ENCODE results near the gene UPB1. TPM values are rescaled to one million over a fixed set of nuclear protein-coding genes. Genes with fewer than 3 reads are reported as not detected.

The UPB1 gene
- total RNA-seq (3.5 TPM), polyA plus RNA-seq (6.3 TPM)
- long read RNA-seq, donor 1: 0 reads
- long read RNA-seq, donor 2, partial matches to known transcripts: 0 of 1 reads
- long read RNA-seq, donor 2, other reads (novel, unspliced or antisense): 0 of 1 reads
- long read RNA-seq, donor 3: 0 reads
- long read RNA-seq, donor 4: 0 reads
- long read RNA-seq, donor 5, partial matches to known transcripts: 10 of 10 reads
- long read RNA-seq, donor 5, other reads (novel, unspliced or antisense): 0 of 10 reads
- long read RNA-seq, donor 6: 0 reads
- long read RNA-seq, donor 7: 0 reads
- long read RNA-seq, donor 8: 0 reads
- long read RNA-seq, donor 9, partial matches to known transcripts: 5 of 5 reads
- long read RNA-seq, donor 9, other reads (novel, unspliced or antisense): 0 of 5 reads
- long read RNA-seq, donor 10: 0 reads

GRCh38 chr22:24494528-24495364, at the start of gene UPB1:
Gene UPB1, plus strand, starts transcription at chr22:24495332. Its CDS starts 72 bp downstream, at chr22:24495404.
- Histone ChIP-seq H3K27ac (ENCODE audit: low read depth in 1 of 2, low read length in 1 of 2) (no peak within 1 kb of the TSS), H3K27me3 (ENCODE audit: control insufficient read depth in 2 of 2, insufficient read depth in 1 of 2, low read length in 1 of 2) (peaks cover 27 to 40% of the 10 kb centered on the region in 2 donors), H3K4me3 (ENCODE audit: low read length in 2 of 2) (peak within 1 kb of the TSS in 1 of 2 donors; percentile 13), H3K4me1 (ENCODE audit: control insufficient read depth in 2 of 2, insufficient read depth in 2 of 2, low read length in 2 of 2) (peaks cover 35 to 48% of the 10 kb centered on the region in 2 donors), H3K36me3 (ENCODE audit: control insufficient read depth in 2 of 2, insufficient read depth in 2 of 2, low read length in 1 of 2) (peaks cover 0 to 3% of the 10 kb centered on the region in 2 donors), H3K9me3 (ENCODE audit: control insufficient read depth in 2 of 2, insufficient read depth in 1 of 2, low read length in 1 of 2) (peaks cover 4 to 16% of the 10 kb centered on the region in 2 donors)
- 40% methylated on average over 76 of the region's 76 CpGs for WGBS
- peak in 1 of 9 donors; percentile 16 for DNase-seq (ENCODE audit: low read depth in 6 of 9, low spot score in 9 of 9)

GRCh38 chr22:24445481-24446259, 49.5 kb upstream of the UPB1 start:
- Histone ChIP-seq H3K9me3 (ENCODE audit: control insufficient read depth in 2 of 2, insufficient read depth in 1 of 2, low read length in 1 of 2) (peaks cover 0 to 14% of the 10 kb centered on the region in 2 donors), H3K36me3 (ENCODE audit: control insufficient read depth in 2 of 2, insufficient read depth in 2 of 2, low read length in 1 of 2) (peaks cover 57 to 60% of the 10 kb centered on the region in 2 donors), H3K27ac (ENCODE audit: low read depth in 1 of 2, low read length in 1 of 2) (no peak overlapping the region), H3K4me1 (ENCODE audit: control insufficient read depth in 2 of 2, insufficient read depth in 2 of 2, low read length in 2 of 2) (peaks cover 17 to 62% of the 10 kb centered on the region in 2 donors), H3K4me3 (ENCODE audit: low read length in 2 of 2) (no peak overlapping the region), H3K27me3 (ENCODE audit: control insufficient read depth in 2 of 2, insufficient read depth in 1 of 2, low read length in 1 of 2) (no peaks in the 10 kb centered on the region)
- 93% methylated on average over 11 of the region's 11 CpGs for whole genome bisulfite sequencing
- no peak for DNase-seq (ENCODE audit: low read depth in 6 of 9, low spot score in 9 of 9)

GRCh38 chr22:24446260-24446611, 48.9 kb upstream of the UPB1 start:
- Histone ChIP-seq H3K4me3 (ENCODE audit: low read length in 2 of 2) (no peak overlapping the region), H3K27me3 (ENCODE audit: control insufficient read depth in 2 of 2, insufficient read depth in 1 of 2, low read length in 1 of 2) (no peaks in the 10 kb centered on the region), H3K9me3 (ENCODE audit: control insufficient read depth in 2 of 2, insufficient read depth in 1 of 2, low read length in 1 of 2) (peaks cover 0 to 17% of the 10 kb centered on the region in 2 donors), H3K36me3 (ENCODE audit: control insufficient read depth in 2 of 2, insufficient read depth in 2 of 2, low read length in 1 of 2) (peaks cover 51 to 55% of the 10 kb centered on the region in 2 donors), H3K27ac (ENCODE audit: low read depth in 1 of 2, low read length in 1 of 2) (no peak overlapping the region), H3K4me1 (ENCODE audit: control insufficient read depth in 2 of 2, insufficient read depth in 2 of 2, low read length in 2 of 2) (peaks cover 11 to 60% of the 10 kb centered on the region in 2 donors)
- WGBS: 97% methylated on average over 3 of the region's 3 CpGs
- no peak for DNase-seq (ENCODE audit: low read depth in 6 of 9, low spot score in 9 of 9)

GRCh38 chr22:24450610-24451009, 44.5 kb upstream of the UPB1 start:
- peaks cover 8 to 14% of the 10 kb centered on the region in 2 donors for H3K36me3 ChIP-seq (ENCODE audit: control insufficient read depth in 2 of 2, insufficient read depth in 2 of 2, low read length in 1 of 2)
- H3K9me3 ChIP-seq (ENCODE audit: control insufficient read depth in 2 of 2, insufficient read depth in 1 of 2, low read length in 1 of 2): peaks cover 0 to 9% of the 10 kb centered on the region in 2 donors
- peaks cover 6 to 32% of the 10 kb centered on the region in 2 donors for H3K4me1 ChIP-seq (ENCODE audit: control insufficient read depth in 2 of 2, insufficient read depth in 2 of 2, low read length in 2 of 2)
- WGBS: 48% methylated on average over 1 of the region's 1 CpG
- H3K4me3 ChIP-seq (ENCODE audit: low read length in 2 of 2): no peak overlapping the region
- H3K27ac ChIP-seq (ENCODE audit: low read depth in 1 of 2, low read length in 1 of 2): peak overlapping the region in 1 of 2 donors; percentile 56
- H3K27me3 ChIP-seq (ENCODE audit: control insufficient read depth in 2 of 2, insufficient read depth in 1 of 2, low read length in 1 of 2): no peaks in the 10 kb centered on the region
- DNase-seq (ENCODE audit: low read depth in 6 of 9, low spot score in 9 of 9): peak in 1 of 9 donors; percentile 49

GRCh38 chr22:24451162-24451561, 44.0 kb upstream of the UPB1 start:
- Histone ChIP-seq H3K9me3 (ENCODE audit: control insufficient read depth in 2 of 2, insufficient read depth in 1 of 2, low read length in 1 of 2) (peaks cover 0 to 9% of the 10 kb centered on the region in 2 donors), H3K36me3 (ENCODE audit: control insufficient read depth in 2 of 2, insufficient read depth in 2 of 2, low read length in 1 of 2) (peaks cover 4 to 9% of the 10 kb centered on the region in 2 donors), H3K27me3 (ENCODE audit: control insufficient read depth in 2 of 2, insufficient read depth in 1 of 2, low read length in 1 of 2) (no peaks in the 10 kb centered on the region), H3K27ac (ENCODE audit: low read depth in 1 of 2, low read length in 1 of 2) (no peak overlapping the region), H3K4me3 (ENCODE audit: low read length in 2 of 2) (no peak overlapping the region), H3K4me1 (ENCODE audit: control insufficient read depth in 2 of 2, insufficient read depth in 2 of 2, low read length in 2 of 2) (peaks cover 6 to 29% of the 10 kb centered on the region in 2 donors)
- no peak for DNase-seq (ENCODE audit: low read depth in 6 of 9, low spot score in 9 of 9)

GRCh38 chr22:24453853-24454252, 41.3 kb upstream of the UPB1 start:
- Histone ChIP-seq H3K9me3 (ENCODE audit: control insufficient read depth in 2 of 2, insufficient read depth in 1 of 2, low read length in 1 of 2) (peaks cover 0 to 9% of the 10 kb centered on the region in 2 donors), H3K4me1 (ENCODE audit: control insufficient read depth in 2 of 2, insufficient read depth in 2 of 2, low read length in 2 of 2) (peaks cover 6 to 27% of the 10 kb centered on the region in 2 donors), H3K27me3 (ENCODE audit: control insufficient read depth in 2 of 2, insufficient read depth in 1 of 2, low read length in 1 of 2) (no peaks in the 10 kb centered on the region), H3K4me3 (ENCODE audit: low read length in 2 of 2) (no peak overlapping the region), H3K36me3 (ENCODE audit: control insufficient read depth in 2 of 2, insufficient read depth in 2 of 2, low read length in 1 of 2) (peaks cover 0 to 4% of the 10 kb centered on the region in 2 donors), H3K27ac (ENCODE audit: low read depth in 1 of 2, low read length in 1 of 2) (no peak overlapping the region)
- 95% methylated on average over 1 of the region's 1 CpG for WGBS
- no peak for DNase-seq (ENCODE audit: low read depth in 6 of 9, low spot score in 9 of 9)

- Histone ChIP-seq H3K9me3 (ENCODE audit: control insufficient read depth in 2 of 2, insufficient read depth in 1 of 2, low read length in 1 of 2) (peaks cover 0 to 9% of the 10 kb centered on the region in 2 donors), H3K27ac (ENCODE audit: low read depth in 1 of 2, low read length in 1 of 2) (no peak overlapping the region), H3K4me3 (ENCODE audit: low read length in 2 of 2) (no peak overlapping the region), H3K27me3 (ENCODE audit: control insufficient read depth in 2 of 2, insufficient read depth in 1 of 2, low read length in 1 of 2) (no peaks in the 10 kb centered on the region), H3K36me3 (ENCODE audit: control insufficient read depth in 2 of 2, insufficient read depth in 2 of 2, low read length in 1 of 2) (peaks cover 0 to 4% of the 10 kb centered on the region in 2 donors), H3K4me1 (ENCODE audit: control insufficient read depth in 2 of 2, insufficient read depth in 2 of 2, low read length in 2 of 2) (peaks cover 6 to 19% of the 10 kb centered on the region in 2 donors)
- WGBS: 94% methylated on average over 4 of the region's 4 CpGs
- DNase-seq (ENCODE audit: low read depth in 6 of 9, low spot score in 9 of 9): no peak
Measured at GRCh38 chr22:24455039-24455438, 40.1 kb upstream of the UPB1 start.

- no peaks in the 10 kb centered on the region for H3K27me3 ChIP-seq (ENCODE audit: control insufficient read depth in 2 of 2, insufficient read depth in 1 of 2, low read length in 1 of 2)
- no peak for DNase-seq (ENCODE audit: low read depth in 6 of 9, low spot score in 9 of 9)
- H3K36me3 ChIP-seq (ENCODE audit: control insufficient read depth in 2 of 2, insufficient read depth in 2 of 2, low read length in 1 of 2): peaks cover 0 to 4% of the 10 kb centered on the region in 2 donors
- H3K4me3 ChIP-seq (ENCODE audit: low read length in 2 of 2): no peak overlapping the region
- no peak overlapping the region for H3K27ac ChIP-seq (ENCODE audit: low read depth in 1 of 2, low read length in 1 of 2)
- peaks cover 0 to 14% of the 10 kb centered on the region in 2 donors for H3K4me1 ChIP-seq (ENCODE audit: control insufficient read depth in 2 of 2, insufficient read depth in 2 of 2, low read length in 2 of 2)
- H3K9me3 ChIP-seq (ENCODE audit: control insufficient read depth in 2 of 2, insufficient read depth in 1 of 2, low read length in 1 of 2): peaks cover 0 to 4% of the 10 kb centered on the region in 2 donors
- 86% methylated on average over 9 of the region's 9 CpGs for WGBS
Measured at GRCh38 chr22:24455751-24456426, 39.2 kb upstream of the UPB1 start.

Data from thymus (tissue), 14 donors.